Left lung (tissue), 10 donors: Measurements from ENCODE around the gene RPUSD4. TPM values are rescaled to one million over a fixed set of nuclear protein-coding genes. Genes with fewer than 3 reads are reported as not detected.

Experiments
- ATAC-seq: fragments of 200-7000 bp; cut with Tn5 transposase; one replicate; pipeline ENCODE4 v1.9.1; 2020; ENCODE audit warnings: moderate library complexity
- DNase-seq, 4 donors: peaks; one replicate each; pipeline ENCODE4 v3.0.0-alpha.2; 2013 to 2020
- H3K27ac ChIP-seq, 2 donors: fragments of 200-600 bp; sonication (generic) in 1 of 2; one replicate each; pipeline versions ENCODE4 v1.5.0 to v1.8.0; 2020 to 2021
- H3K27me3 ChIP-seq, 2 donors: fragments of 200-600 bp; sonication (generic) in 1 of 2; one replicate each; pipeline versions ENCODE4 v1.5.0 to v1.8.0; 2020 to 2021
- H3K36me3 ChIP-seq, 2 donors: fragments of 200-600 bp; sonication (generic) in 1 of 2; one replicate each; pipeline versions ENCODE4 v1.5.0 to v1.8.0; 2020 to 2021
- H3K4me1 ChIP-seq, 2 donors: fragments of 200-600 bp; one replicate each; pipeline ENCODE4 v1.8.0; 2021
- H3K4me3 ChIP-seq, 2 donors: fragments of 200-600 bp; sonication (generic) in 1 of 2; one replicate each; pipeline versions ENCODE4 v1.5.0 to v1.8.0; 2020 to 2021; ENCODE audit warnings: mild to moderate bottlenecking in 1 of 2
- H3K9me3 ChIP-seq, 2 donors: fragments of 200-600 bp; sonication (generic) in 1 of 2; one replicate each; pipeline versions ENCODE4 v1.5.0 to v1.8.0; 2020 to 2021
- CTCF ChIP-seq, 2 donors: fragments of 200-600 bp; sonication (generic) in 1 of 2; IDR thresholded peaks; one replicate each; pipeline versions ENCODE4 v1.5.0 to v1.8.0; 2021; ENCODE audit warnings: antibody characterized with exemption in 2 of 2
- intact Hi-C, 2 donors: fragments of 100-400 bp; cut with DNase I; formaldehyde crosslinking; loops; one replicate each; pipeline versions ENCODE4 v1.11.2 to v1.14.2; 2022
- polyA plus RNA-seq, 6 donors: library from polyadenylated mRNA; unstranded; fragments of 120-200 nt; gene quantifications; one replicate each; pipeline ENCODE4 v1.2.1, GENCODE V29; 2013; ENCODE audit not compliant: insufficient read length in 6 of 6
- total RNA-seq, 2 donors: library from RNA; stranded (reverse); fragmentation: NEBNext Ultra II Directional; extraction: Animal tissue kit (Norgen Biotek cat#: 25700); gene quantifications; one replicate each; pipeline ENCODE4 v1.2.1, GENCODE V29; 2021
- donor health status: DM: no; HTN: yes; CAD: no.
- donor health status: DM: no; HTN: no; CAD: no.

Gene RPUSD4
- total and polyA plus RNA-seq, 8 donors, result 13.2 to 45.8 (median 41.8) TPM

GRCh38 chr11:126225295-126225665, 13.8 kb upstream of the RPUSD4 start:
- no peak for DNase-seq
- Histone ChIP-seq H3K4me1 (no peaks in the 10 kb centered on the region), H3K36me3 (peaks cover 0 to 12% of the 10 kb centered on the region in 2 donors), H3K27me3 (no peaks in the 10 kb centered on the region), H3K27ac (peak overlapping the region in 1 of 2 donors; percentile 72), H3K9me3 (no peaks in the 10 kb centered on the region), H3K4me3 (no peak overlapping the region)
- intact Hi-C loops, result no loop called here
- ATAC-seq, result no peak
- no peak for TF ChIP-seq CTCF (IDR thresholded peaks at IDR 0.05)

GRCh38 chr11:126224647-126225294, 13.3 kb upstream of the RPUSD4 start:
- no peak overlapping the region for H3K4me3 ChIP-seq
- H3K9me3 ChIP-seq, result no peaks in the 10 kb centered on the region
- DNase-seq, result no peak
- peaks cover 0 to 9% of the 10 kb centered on the region in 2 donors for H3K36me3 ChIP-seq
- H3K27me3 ChIP-seq, result no peaks in the 10 kb centered on the region
- H3K27ac ChIP-seq, result peak overlapping the region in 1 of 2 donors; percentile 72
- intact Hi-C loops, result no loop called here
- TF ChIP-seq CTCF (IDR thresholded peaks at IDR 0.05), result no peak
- no peak for ATAC-seq
- H3K4me1 ChIP-seq, result peaks cover 0 to 5% of the 10 kb centered on the region in 2 donors

GRCh38 chr11:126219547-126219946, 8.1 kb upstream of the RPUSD4 start:
- intact Hi-C loops, result no loop called here

GRCh38 chr11:126217491-126217890, 6.0 kb upstream of the RPUSD4 start:
- DNase-seq (no peak), ATAC-seq (no peak)
- Histone ChIP-seq H3K4me3 (no peak overlapping the region), H3K27ac (no peak overlapping the region), H3K4me1 (peaks cover 0 to 56% of the 10 kb centered on the region in 2 donors), H3K27me3 (no peaks in the 10 kb centered on the region), H3K36me3 (no peaks in the 10 kb centered on the region), H3K9me3 (no peaks in the 10 kb centered on the region)
- TF ChIP-seq CTCF (IDR thresholded peaks at IDR 0.05), result no peak
- intact Hi-C loops, result no loop called here

More at GRCh38 chr11:126219547-126219946, 8.1 kb upstream of the RPUSD4 start:
- Histone ChIP-seq H3K4me1 (peaks cover 0 to 37% of the 10 kb centered on the region in 2 donors), H3K27me3 (no peaks in the 10 kb centered on the region), H3K4me3 (no peak overlapping the region), H3K9me3 (no peaks in the 10 kb centered on the region), H3K36me3 (no peaks in the 10 kb centered on the region), H3K27ac (no peak overlapping the region)
- no peak for DNase-seq
- ATAC-seq, result no peak
- TF ChIP-seq CTCF (IDR thresholded peaks at IDR 0.05), result no peak

- intact Hi-C loops, result no loop called here
These were observed 5.3 kb upstream of the RPUSD4 start for GRCh38 chr11:126216526-126217305.

More at GRCh38 chr11:126216526-126217305, 5.3 kb upstream of the RPUSD4 start:
- peaks cover 0 to 62% of the 10 kb centered on the region in 2 donors for H3K4me1 ChIP-seq
- no peak overlapping the region for H3K27ac ChIP-seq
- H3K9me3 ChIP-seq, result no peaks in the 10 kb centered on the region
- ATAC-seq (no peak), DNase-seq (no peak)
- TF ChIP-seq CTCF (IDR thresholded peaks at IDR 0.05), result no peak
- H3K4me3 ChIP-seq, result no peak overlapping the region
- H3K36me3 ChIP-seq, result no peaks in the 10 kb centered on the region
- no peaks in the 10 kb centered on the region for H3K27me3 ChIP-seq
